Mucosa of gallbladder (tissue), 1 donor: ENCODE results near the gene EXPH5. TPM values are rescaled to one million over a fixed set of nuclear protein-coding genes. Genes with fewer than 3 reads are reported as not detected.

Experiments used
- DNase-seq: peaks from one replicate; pipeline ENCODE4 v3.0.0-alpha.2; 2020; ENCODE audit warnings: low spot score
- total RNA-seq: library from RNA; stranded (reverse); gene quantifications from one replicate; pipeline ENCODE4 v1.2.1, GENCODE V29; 2021
- donor health status: DM: no; HTN: no; CAD: no.

The EXPH5 gene
- total RNA-seq, 1 donor from 2014 or later = 5.6 TPM

DNA sequence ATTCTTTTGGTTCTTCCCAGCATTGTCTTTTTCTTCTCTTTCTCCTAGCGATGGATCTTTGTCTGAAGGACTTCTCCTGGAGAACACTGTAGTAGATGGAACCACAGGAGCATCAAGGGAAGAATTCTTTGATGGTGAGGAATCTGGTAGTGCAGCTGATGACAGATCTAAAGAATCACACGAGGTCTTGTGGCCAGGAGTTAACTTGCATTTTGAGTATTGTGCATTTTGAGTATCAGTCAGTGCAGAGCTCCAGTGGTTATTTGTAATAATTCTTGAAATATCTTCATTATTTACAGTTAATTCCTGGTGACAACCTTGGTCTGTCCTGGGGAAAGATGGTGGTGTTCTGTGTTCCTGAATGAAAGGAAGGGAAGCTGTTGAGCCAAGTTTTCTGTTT, 80.9 kb downstream of the EXPH5 start:
- DNase-seq = no peak

DNA sequence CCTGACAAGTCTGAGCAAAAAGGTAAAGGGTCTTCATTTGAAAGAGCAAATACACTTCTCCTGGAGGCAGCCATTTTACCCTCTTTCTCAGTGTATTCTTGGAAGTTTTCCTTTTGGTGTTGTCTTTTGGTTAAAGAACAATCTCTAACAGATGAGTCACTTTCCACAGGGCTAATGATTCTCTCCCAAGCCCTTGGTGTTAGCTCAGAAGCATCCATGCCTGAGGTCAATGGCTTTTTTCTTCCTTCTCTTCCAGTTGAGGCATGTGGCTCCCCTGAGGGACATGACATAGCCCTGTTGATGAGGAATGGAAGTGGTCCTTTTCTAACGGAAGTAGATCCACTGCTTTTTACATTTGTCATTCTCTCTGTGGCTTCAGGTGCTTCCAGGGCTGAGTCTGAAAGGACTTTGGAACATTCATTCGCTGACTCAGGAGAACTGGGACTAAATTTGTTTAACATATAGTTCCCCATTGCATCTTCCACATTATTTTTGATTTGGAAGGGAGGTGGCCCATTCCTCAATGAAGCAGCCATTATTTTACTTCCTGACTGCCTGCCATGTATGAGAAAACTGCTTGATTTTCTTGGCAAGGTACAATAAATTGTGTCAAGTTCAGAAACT, 81.6 kb downstream of the EXPH5 start:
- no peak for DNase-seq

DNA sequence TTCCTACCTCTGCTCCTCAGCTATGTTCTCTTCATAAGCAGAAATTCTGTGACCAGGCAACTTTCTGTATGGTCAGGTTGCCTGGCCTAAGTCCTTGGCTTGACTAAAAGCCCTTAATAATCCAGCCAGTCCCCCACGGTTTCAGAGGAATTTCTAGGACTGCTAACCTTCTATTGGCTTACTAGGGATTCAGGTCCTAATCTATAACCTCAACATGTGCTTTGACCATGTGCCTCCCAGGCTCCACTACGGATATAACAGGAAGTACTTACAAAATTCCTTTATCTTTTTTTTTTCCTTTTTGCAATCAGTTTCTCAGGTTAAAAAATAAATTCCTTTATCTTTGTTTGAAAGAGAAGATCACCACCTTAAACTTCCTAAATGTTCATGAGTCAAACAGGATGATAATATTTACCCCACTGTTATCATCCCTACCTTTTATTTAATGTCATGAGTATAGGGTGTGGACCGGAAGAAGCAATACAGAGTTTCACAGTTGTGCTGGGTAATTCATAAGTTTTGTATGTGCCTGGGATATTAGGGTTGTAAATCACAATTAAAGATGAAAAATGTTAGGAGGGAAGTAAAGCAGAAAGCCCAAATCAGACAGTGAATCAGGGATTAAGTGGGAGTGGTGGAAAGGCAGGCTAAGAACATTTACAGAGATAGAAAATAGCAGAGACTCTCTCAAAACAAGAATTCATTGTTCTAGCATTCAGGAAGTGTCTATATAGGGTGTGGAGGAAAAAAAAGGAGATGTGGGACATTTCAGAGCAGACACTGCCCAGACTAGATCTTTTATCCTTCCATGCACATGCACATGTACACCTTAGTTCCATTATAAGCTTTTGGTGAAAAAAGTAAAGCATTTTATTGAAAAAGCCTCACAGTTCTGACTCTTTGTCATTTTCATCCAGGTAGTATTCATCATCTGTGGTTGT, 84.6 kb downstream of the EXPH5 start:
- no peak for DNase-seq

DNA sequence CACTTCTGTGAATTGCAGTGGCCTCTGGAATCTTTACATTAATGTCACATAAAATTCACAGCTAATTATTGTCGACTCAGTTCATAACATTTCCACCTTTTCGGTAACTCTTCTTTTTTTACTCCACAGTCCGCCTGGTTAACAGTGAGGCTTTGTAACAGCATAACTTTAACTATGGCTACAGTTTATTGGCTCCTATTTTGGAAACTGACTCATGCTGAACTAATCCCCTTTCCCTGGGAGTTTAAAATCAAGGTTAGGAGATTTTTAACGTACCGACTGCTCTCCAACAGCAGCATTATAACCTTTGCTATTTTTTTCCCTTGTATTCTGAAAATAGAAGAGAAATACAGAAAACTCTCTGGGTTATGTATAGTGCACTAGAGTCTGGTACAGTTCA, 92.2 kb downstream of the EXPH5 start:
- no peak for DNase-seq

DNA sequence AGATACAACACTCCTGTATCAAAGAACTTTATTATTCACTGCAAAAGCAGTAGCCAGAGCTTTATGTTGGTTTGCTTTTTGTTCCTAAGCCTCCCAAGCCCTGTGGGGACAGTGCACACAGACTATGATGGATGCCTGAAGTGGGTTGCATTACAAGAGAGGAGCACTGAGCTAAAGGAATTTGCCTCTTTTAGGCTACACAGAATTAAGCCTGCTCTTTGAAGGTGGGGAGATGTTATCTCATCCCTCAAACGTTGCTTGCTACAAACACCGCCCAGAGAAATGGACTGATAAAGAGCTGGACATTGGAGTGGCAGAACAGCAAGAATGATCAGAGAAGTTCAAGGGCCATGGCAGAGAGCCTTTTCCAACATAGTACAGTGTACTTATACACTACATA, 92.8 kb downstream of the EXPH5 start:
- no peak for DNase-seq

DNA sequence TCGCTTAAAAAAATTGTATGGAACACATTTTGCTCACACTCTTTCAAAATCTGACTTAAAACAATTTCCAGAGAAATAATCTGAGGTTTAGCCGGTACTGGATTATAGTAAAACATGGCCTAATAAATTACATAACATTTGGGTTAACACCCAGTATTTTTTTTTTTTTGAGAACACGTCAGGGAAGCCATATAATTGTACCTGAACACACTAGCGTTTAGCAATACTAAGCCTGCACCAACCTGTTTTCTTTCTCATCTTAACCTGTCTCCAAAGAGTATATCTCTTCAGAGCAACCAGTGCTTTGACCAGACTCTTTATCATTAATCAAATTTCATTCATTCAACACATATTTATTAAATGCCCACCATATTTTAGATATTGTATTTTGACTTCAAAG, 93.4 kb downstream of the EXPH5 start:
- DNase-seq = no peak

DNA sequence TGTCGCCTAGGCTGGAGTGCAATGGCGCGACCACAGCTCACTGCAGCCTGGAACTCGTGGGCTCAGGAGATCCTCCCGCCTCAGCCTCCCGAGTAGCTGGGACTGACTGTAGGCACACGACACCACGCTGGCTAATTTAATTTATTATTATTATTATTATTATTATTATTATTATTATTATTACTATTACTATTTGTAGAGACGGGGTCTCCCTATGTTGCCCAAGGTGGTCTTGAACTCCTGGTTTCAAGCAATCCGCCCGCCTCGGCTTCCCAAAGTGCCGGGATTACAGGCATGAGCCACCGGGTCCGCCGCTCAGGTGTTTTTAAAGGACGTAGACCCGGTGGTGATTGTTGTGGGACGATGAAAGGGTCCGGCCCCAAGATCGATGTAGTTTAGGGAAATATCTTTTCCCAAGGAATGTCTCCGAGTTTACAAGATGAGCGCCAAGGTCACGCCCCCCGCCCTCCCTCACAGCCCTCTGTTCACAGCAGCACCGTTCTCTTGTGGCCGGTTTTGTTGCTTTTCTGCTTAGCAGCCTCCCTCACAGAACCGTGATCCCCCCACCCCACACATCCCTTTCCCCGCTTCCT, 94.7 kb downstream of the EXPH5 start:
- DNase-seq = no peak

DNA sequence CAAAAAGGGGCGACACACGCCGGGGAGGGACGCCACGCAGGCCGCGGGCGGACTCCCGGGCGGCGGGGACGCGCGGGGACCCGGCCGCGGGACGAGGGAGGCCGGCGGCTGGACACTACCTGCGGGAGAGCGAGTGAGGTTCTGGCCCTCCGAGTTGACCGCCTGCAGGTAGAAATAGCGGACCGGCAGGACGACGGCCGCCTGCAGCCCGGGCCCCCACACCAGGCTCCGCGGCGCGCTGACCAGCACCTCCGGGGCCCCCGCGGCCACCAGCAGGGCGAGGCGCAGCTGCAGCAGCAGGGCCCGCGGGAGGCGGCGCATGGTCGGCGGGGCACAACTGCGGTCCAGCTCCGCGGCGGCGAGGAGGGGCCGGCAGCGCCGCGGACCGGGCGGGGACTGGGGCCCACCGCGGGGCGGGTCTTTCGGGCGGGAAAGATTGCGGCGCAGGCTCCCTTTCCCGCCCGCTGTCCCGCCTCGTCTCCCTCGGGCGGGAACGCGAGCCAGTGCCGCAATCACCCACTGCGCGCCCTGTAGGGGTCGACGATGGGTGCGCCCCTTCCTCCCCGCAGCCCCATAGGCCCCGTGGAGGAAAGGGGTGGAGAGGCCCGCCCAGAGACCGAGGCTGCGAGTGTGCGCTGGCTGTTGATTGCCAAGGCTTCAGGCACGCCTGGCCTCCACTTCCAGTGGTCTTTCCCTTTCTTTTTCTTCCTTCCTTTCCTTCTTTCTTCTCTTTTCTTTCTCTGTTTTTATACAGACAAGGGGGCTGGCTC, 95.3 kb downstream of the EXPH5 start, which contains the start of gene POGLUT3:
Gene POGLUT3, minus strand, starts transcription at position 339 of the 770 bp plus-strand sequence. Its CDS starts 18 bp downstream, at position 321.
- DNase-seq = peak; percentile 29

DNA sequence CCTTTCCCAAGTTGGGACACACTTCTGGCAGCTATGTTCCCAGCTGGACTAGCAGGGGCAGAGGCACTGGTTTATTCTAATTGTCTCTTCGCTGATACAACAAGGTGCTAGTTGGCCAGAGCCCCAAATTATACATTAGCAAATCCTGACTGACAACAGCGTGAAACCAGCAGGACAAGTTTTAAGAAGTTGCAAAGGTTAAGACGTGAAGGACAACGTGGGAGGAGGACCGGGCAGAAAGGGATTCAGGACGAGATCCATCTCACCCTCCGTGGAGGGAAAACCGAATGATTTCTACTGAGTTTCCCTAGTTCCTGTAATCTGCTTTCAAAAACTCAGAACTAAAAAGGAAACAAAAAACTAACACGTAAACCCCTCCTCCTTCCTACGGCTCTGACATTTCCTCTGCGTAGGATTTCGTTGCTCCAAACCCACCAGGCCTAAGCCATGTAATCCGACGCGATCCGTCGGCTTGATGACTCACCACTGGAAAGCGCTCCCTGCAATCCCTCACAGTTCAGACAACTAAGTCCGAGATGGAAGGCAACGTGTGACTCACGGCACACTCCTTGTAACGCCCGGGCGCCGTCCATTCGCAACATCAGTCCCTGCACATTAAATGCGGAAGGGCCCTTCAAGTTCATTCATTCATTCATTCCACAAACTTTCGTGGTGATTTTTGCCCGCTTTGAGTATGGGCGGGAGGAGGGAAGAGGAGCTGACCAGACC, 96.1 kb downstream of the EXPH5 start:
- DNase-seq = peak; percentile 87

DNA sequence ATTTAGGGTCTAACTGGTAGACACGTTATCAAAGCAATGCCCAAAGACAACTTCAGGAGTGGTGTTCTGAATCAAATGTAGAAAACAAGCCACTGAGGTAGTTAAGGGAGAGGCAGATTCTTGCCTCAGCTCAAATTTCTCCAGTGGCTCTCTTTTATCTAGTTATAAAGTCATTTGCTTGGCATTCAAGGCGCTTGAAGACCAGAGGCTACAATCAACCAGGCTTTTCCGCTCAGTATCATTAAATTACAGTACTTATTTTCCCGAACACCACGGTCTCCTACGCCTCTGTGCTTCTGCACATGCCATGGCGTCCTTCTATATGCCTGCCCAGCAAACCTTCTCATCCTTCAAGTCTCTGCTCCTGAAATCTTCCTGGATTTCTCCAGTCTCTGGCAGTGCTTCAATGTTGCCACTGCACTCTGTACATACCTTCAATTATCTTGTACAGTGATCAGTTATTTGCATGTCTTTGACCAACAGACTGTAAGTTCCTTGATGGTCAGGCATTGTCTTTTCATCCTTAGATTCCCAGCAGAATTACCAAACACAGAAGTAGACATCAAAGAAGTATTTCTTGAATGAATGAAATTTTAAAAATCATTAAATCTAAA, 96.8 kb downstream of the EXPH5 start:
- DNase-seq = no peak

DNA sequence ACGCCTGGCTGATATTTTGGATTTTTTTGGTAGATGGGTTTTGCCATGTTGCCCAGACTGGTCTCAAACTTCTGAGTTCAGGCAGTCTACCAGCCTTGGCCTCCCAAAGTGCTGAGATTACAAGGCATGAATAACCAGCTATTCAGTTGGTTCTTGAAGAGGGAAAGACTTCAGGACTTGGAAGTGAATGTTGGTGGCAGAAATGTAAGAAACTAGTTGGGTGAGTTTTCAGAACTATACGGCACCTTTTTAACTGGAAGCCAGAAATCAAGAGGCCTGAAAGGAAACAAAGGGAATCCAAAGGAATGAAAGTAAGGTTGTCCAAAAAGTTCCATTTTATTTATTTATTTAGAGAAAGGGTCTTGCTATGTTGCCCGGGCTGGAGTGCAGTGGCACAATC, 98.2 kb downstream of the EXPH5 start:
- no peak for DNase-seq

DNA sequence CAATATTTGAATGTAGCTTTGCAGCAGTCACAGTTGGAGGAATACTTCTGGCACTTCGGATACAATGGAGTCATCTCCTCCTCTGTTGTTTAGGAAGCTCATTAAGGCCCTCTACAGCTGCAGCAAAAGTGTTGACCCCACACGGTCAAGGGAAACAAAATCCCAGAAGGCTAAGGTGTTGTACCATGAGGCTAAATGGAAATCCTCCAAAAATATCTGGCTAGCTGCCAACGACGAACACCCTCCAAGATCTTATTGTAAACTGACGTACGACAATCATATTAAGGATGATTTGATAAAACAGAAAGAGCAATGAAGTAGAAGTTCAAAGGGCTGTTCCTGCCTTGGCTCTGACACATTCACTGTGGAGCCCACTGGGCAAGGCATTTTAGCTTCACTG, 99.4 kb downstream of the EXPH5 start:
- DNase-seq = no peak

DNA sequence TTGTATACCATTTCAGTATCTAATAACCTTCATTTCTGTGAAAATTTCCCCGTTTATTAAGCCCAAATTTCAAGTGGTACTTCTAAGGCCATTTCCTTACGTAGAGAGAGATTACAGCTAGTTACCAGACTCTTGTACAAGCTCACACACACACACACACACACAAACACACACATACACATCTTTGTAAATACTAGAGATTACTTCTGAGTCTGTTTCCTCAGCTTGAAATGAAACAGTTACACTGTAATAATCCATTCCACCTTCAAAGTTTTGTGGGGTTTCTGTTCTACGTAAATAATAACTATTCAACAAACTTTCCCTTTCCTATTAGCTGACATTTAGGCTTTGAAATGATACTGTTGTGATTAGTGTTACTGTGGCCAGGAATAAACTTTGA, 101.6 kb downstream of the EXPH5 start:
- no peak for DNase-seq

DNA sequence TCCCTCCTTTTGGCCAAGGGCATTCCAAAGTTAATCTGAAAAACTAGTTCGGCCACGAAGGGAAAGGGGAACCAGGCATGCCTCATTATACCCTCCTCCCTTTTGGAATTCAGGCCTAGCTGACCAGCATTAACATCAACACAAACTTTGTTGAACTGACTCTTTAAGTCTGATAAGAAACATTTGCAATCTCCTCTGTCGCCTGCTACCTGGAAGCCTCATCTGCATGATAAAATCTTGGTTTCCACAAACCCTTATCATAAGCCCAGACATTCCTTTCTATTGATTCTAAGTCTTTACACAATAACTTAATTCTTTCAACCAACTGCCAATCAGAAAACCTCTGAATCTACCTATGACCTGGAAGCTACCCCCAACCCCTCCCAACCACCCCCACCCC, 106.7 kb downstream of the EXPH5 start:
- DNase-seq = no peak

DNA sequence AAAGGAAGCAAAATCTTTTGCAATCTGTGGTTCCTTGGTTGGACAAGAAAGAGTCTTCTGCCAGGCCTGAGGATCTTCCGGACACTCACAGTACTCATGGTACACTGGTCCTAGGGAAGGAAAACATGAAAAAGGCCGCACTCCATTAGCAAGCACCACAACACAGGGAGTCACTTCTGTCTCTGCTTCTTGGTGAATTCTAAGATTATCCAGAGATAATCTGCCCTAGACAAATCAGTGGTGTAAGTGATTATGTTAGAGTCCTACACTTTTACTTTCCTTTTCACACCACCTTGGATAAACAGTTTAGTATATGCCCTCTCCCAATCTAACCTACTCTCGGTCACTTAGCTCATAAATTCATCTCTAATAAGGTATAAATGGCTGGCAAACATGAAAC, 107.2 kb downstream of the EXPH5 start:
- DNase-seq = no peak

DNA sequence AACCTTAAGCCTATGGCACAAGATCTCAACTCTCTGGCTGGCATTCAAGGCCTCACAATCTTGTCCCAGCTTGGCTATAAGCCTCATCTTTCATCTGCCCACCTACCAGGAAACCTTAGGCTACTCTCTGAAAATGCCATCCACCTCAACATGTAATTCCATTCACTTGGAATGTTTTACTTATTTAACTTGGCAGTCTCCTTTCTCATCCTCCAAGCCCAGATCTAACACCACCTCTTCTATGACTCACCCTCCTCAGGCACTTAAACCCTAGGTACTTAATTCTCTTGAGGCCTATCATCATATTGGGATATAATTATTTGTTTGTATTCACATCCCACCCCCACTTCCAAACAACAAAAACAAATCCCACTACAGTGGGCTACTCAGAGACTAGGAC, 110.4 kb downstream of the EXPH5 start:
- DNase-seq = no peak

DNA sequence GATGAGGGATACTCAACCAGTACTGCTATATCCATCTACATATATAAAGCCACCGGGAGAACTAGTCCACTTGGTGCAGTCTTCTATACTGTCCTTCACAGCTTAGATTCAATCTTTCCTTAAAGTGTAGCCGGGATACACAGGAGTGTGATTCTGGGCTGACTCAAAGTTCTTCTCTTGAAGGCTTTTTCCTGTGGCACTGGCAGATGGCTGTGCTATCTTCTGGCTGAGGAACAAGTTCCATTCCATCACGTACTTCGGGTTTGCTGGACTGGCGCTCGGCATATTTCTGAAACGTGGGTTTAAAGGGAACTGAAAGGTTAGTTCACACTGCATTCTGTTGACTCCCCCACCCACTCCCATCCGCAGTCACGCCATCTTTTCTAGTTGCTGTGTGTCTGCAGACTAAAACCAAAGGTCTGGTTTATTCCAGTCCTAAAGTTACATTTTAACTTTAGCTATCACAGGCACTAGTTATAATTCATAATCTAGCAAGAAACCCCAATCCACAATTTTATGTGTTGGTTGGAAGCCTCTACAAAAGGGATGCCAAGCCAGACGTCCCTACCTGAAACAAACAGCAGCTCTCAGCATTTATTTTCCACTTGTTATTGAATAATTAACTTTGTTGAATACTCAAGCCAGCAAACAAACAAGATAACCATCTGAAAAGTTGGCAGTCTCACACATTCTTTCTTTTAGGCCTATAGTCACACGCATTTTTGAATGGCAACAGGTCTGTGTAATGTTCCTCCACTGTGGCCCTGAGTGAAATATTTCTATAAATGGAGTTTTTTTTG, 118.7 kb downstream of the EXPH5 start:
- no peak for DNase-seq

DNA sequence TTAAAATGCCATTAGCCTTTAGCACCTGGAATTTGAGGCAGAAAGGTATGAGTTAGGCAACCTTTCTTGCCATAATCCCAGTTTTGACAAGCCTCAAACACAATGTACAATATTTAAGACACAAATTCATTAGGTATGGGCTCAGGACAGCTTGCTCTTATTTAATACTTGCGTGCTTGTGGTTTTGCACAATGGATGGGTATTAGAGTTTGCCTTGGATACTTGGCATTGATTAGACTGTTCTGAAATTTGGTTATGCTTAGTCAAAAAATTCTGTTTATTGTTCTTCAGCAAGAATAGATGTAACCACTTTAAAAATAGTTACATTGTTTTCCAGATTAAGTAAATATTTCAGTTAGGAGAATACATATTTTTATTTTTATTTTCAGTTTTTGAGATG, 120.9 kb downstream of the EXPH5 start:
- DNase-seq = no peak

DNA sequence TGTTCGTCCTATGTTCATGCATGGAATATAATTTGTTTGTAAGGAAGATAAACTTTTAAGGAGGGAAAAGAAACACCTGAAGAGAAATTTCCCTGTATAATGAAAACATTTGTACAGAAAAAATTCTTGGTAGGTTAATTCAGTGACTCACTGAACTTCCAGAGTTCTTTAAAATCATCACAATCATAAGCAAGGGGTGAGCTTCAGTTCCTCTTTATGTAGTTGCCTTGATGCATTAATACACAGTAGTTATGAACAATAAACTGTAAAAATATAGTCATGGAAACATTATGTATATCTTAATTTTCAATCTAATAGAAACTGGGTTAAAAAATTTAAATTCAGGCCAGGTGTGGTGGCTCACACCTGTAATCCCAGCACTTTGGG, 125.1 kb downstream of the EXPH5 start:
- no peak for DNase-seq
